ENCODE data around the gene PDGFB.

Gene PDGFB

DNA sequence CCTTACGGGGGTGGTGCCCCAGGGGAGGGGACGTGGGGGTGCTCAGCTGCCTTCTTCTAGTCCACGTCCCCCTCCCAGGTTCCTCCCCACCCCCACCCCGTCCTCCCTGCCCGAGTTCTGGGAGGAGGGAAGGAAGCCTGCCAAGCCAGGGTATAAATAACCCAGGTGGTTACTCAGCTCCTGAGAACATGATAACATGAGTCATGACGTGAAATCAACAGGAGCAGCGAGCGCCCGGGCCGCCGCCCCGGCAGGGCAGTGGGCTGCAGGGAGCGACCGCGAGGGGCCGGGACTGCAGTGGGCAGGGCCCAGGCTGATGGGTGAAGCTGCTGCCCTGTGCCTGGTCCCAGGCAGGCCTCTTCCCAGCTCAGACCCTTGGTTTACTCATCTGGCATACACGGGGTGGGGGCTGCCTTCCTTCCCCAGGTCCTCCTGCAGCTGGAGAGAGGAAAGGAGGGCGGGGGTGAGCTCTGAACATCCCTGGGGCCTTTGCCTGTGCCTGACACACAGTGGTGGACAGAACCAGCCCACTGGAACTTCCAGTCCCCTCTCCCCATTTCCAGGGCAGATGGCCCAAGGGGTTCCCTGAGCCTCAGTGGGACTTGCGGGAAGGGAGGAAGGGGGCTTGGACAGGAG, 8.8 kb upstream of the PDGFB start:
- Histone ChIP-seq H4K20me1 (ENCODE audit: insufficient read depth, low read length) (no peaks in the 10 kb centered on the region), H3K4me1 (ENCODE audit: low read length) (peaks cover 36% of the 10 kb centered on the region), H3K9me3 (ENCODE audit: insufficient read depth, low read length) (no peaks in the 10 kb centered on the region), H3K9ac (ENCODE audit: low read length) (no peak overlapping the region), H3K4me3 (ENCODE audit: low read length) (0 out of 2 replicates have a peak overlapping the region, but pooled peaks have one; percentile 18), H3K27ac (ENCODE audit: low read length) (no peak overlapping the region), H2AFZ (ENCODE audit: low read depth, low read length) (peak overlapping the region; percentile 67; the same call in 1 of the 2 replicates), H3K27me3 (ENCODE audit: low read depth, low read length) (0 out of 2 replicates have a peak, but pooled peaks cover 3% of the 10 kb centered on the region), H3K36me3 (replicated peaks; ENCODE audit: low read depth, low read length) (no peaks in the 10 kb centered on the region), H3K4me2 (ENCODE audit: low read length) (peak overlapping the region; percentile 51), H3K79me2 (ENCODE audit: low read length) (no peaks in the 10 kb centered on the region)
- no peak for TF ChIP-seq EZH2phosphoT487 (IDR thresholded peaks at IDR 0.05; ENCODE audit: low read depth)
- TF ChIP-seq, protein P1, sequence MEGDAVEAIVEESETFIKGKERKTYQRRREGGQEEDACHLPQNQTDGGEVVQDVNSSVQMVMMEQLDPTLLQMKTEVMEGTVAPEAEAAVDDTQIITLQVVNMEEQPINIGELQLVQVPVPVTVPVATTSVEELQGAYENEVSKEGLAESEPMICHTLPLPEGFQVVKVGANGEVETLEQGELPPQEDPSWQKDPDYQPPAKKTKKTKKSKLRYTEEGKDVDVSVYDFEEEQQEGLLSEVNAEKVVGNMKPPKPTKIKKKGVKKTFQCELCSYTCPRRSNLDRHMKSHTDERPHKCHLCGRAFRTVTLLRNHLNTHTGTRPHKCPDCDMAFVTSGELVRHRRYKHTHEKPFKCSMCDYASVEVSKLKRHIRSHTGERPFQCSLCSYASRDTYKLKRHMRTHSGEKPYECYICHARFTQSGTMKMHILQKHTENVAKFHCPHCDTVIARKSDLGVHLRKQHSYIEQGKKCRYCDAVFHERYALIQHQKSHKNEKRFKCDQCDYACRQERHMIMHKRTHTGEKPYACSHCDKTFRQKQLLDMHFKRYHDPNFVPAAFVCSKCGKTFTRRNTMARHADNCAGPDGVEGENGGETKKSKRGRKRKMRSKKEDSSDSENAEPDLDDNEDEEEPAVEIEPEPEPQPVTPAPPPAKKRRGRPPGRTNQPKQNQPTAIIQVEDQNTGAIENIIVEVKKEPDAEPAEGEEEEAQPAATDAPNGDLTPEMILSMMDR (IDR thresholded peaks at IDR 0.05; ENCODE audit: low read depth, low read length) = no peak

DNA sequence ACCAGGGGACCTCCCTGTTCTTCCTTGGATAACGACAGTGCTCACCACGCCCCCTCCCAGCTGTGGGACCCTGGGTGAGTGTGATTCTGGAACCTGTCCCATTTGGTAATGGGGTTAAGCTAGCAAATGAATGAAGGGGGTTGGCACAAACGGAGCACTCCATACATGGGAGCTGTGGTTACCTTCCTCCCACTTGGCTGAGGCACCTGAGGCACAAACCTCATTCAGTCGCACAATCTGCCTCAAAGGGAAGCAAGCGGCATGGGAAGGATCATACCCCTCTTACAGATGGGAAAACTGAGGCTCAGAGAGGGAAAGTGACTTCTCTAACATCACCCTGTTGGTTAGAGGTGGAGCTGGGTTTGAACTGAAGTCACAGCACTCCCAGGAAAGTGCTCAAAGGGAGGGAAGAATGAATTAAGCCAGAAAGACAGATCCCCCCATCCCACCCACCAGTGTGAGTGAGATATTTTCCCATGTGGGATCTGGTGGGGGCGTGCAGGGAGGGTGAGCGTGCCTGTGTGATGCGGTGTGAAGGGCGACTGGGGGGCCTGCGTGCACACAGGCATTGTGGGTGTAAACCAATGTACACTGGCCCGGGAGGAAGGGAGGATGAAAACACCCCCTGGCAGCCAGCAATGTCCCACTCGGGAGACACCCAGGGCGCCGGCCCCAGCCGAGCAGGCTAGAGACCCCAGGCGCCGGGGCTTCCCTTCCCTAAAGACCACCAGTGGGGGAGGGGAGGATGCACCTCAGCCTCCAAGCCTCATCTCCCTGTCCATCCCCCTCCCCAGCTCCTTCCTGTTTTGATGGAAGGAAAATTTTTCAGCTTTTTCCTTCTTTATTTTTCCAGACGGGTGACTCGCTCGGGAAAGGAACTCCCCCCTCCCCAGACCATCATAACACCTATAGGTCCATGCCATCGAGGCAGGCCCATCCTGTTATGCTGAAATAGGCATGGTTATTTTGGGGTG, 8.0 kb upstream of the PDGFB start:
- no peak overlapping the region for H3K9ac ChIP-seq (ENCODE audit: low read length)
- H3K4me1 ChIP-seq (ENCODE audit: low read length) = peaks cover 38% of the 10 kb centered on the region
- TF ChIP-seq, protein P1 (IDR thresholded peaks at IDR 0.05; ENCODE audit: low read depth, low read length) = no peak
- TF ChIP-seq EZH2phosphoT487 (IDR thresholded peaks at IDR 0.05; ENCODE audit: low read depth) = no peak
- no peaks in the 10 kb centered on the region for H3K9me3 ChIP-seq (ENCODE audit: insufficient read depth, low read length)
- no peak overlapping the region for H3K27ac ChIP-seq (ENCODE audit: low read length)
- no peaks in the 10 kb centered on the region for H4K20me1 ChIP-seq (ENCODE audit: insufficient read depth, low read length)
- no peaks in the 10 kb centered on the region for H3K36me3 ChIP-seq (replicated peaks; ENCODE audit: low read depth, low read length)
- 0 out of 2 replicates have a peak overlapping the region, but pooled peaks have one; percentile 18 for H3K4me3 ChIP-seq (ENCODE audit: low read length)
- 0 out of 2 replicates have a peak, but pooled peaks cover 3% of the 10 kb centered on the region for H3K27me3 ChIP-seq (ENCODE audit: low read depth, low read length)
- H3K79me2 ChIP-seq (ENCODE audit: low read length) = no peaks in the 10 kb centered on the region
- peak overlapping the region; percentile 51 for H3K4me2 ChIP-seq (ENCODE audit: low read length)
- H2AFZ ChIP-seq (ENCODE audit: low read depth, low read length) = no peak overlapping the region

DNA sequence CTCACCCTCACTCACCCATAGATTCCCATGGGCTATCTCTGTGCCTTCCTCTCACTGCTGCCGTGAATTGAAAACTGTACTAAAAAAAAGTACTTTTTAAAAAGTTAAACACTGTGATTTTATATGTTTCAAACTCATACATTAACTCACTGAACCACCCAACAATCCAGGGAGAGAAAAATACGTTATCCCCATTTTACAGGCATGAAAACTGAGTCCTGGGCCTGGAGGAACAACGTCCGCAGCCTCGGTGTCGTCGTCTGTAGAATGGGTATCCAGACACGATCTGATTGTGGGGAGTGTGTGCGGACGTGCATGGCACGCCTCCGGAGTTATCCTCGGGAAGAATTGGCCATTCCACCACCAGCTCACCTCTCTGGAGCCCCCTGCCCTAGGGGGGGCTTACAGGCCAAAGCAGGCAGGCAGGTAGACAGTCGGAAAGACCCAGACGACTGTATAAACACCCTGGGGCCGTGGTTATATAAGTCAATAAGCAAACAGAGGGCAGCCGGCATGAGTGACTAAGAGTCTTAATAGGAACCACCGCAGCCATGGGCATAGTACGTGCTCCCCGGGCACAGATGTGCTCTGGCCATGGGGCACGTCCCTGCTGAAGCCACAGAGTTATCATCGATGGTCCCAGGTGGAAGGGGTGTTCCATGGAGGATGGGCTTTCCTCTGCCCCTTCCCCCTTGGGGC, 7.1 kb upstream of the PDGFB start:
- Histone ChIP-seq H3K79me2 (ENCODE audit: low read length) (no peaks in the 10 kb centered on the region), H3K27me3 (ENCODE audit: low read depth, low read length) (0 out of 2 replicates have a peak, but pooled peaks cover 3% of the 10 kb centered on the region), H4K20me1 (ENCODE audit: insufficient read depth, low read length) (no peaks in the 10 kb centered on the region), H3K4me3 (ENCODE audit: low read length) (no peak overlapping the region), H2AFZ (ENCODE audit: low read depth, low read length) (no peak overlapping the region), H3K4me2 (ENCODE audit: low read length) (no peak overlapping the region), H3K27ac (ENCODE audit: low read length) (no peak overlapping the region), H3K9me3 (ENCODE audit: insufficient read depth, low read length) (no peaks in the 10 kb centered on the region), H3K9ac (ENCODE audit: low read length) (no peak overlapping the region), H3K4me1 (ENCODE audit: low read length) (peaks cover 46% of the 10 kb centered on the region), H3K36me3 (replicated peaks; ENCODE audit: low read depth, low read length) (no peaks in the 10 kb centered on the region)
- TF ChIP-seq, protein P1 (IDR thresholded peaks at IDR 0.05; ENCODE audit: low read depth, low read length) = no peak
- TF ChIP-seq EZH2phosphoT487 (IDR thresholded peaks at IDR 0.05; ENCODE audit: low read depth) = no peak
